Lung (tissue), 12 donors: ENCODE data around the gene PGAM4. TPM values are rescaled to one million over a fixed set of nuclear protein-coding genes. Genes with fewer than 3 reads are reported as not detected.

Source experiments
- ATAC-seq: fragments of 200-7000 bp; cut with Tn5 transposase; one replicate; pipeline ENCODE4 v1.9.1; 2020; ENCODE audit warnings: moderate number of reproducible peaks; ENCODE audit not compliant: insufficient read depth, low FRiP score
- DNase-seq, 3 donors: peaks; one replicate each; pipeline ENCODE4 v3.0.0-alpha.2; 2013 to 2017
- H3K27ac ChIP-seq, 2 donors: one replicate each; pipeline ENCODE4 v1.5.1; 2013; ENCODE audit warnings: mild to moderate bottlenecking in 2 of 2, moderate library complexity in 2 of 2, control low read depth in 1 of 2, inconsistent platforms in 1 of 2, low read depth in 1 of 2, low read length in 1 of 2
- H3K27me3 ChIP-seq, 3 donors: one replicate each; pipeline ENCODE4 v1.5.1; 2013; ENCODE audit warnings: low read length in 2 of 3; ENCODE audit not compliant: control insufficient read depth in 3 of 3, insufficient read depth in 3 of 3
- H3K36me3 ChIP-seq, 4 donors: one replicate each; pipeline ENCODE4 v1.5.1; 2013; ENCODE audit warnings: low read length in 4 of 4, mild to moderate bottlenecking in 1 of 4, moderate library complexity in 1 of 4; ENCODE audit not compliant: control insufficient read depth in 4 of 4, insufficient read depth in 4 of 4
- H3K4me1 ChIP-seq, 5 donors: one replicate each; pipeline ENCODE4 v1.5.1; 2013; ENCODE audit warnings: low read length in 5 of 5, mild to moderate bottlenecking in 2 of 5, moderate library complexity in 1 of 5; ENCODE audit not compliant: control insufficient read depth in 5 of 5, insufficient read depth in 5 of 5
- H3K4me3 ChIP-seq: one replicate; pipeline ENCODE4 v1.5.1; 2013; ENCODE audit warnings: mild to moderate bottlenecking, control low read depth, moderate library complexity
- H3K9ac ChIP-seq, 2 donors: one replicate each; pipeline ENCODE4 v1.5.1; 2013; ENCODE audit warnings: low read length in 2 of 2, control low read depth in 1 of 2; ENCODE audit not compliant: insufficient read depth in 1 of 2
- H3K9me3 ChIP-seq, 4 donors: one replicate each; pipeline ENCODE4 v1.5.1; 2013; ENCODE audit warnings: low read length in 3 of 4, mild to moderate bottlenecking in 1 of 4, moderate library complexity in 1 of 4; ENCODE audit not compliant: control insufficient read depth in 4 of 4, insufficient read depth in 3 of 4
- WGBS, 2 donors: extraction: QIAGEN DNeasy Blood & Tissue Kit; methylation state at CpG; one replicate each; pipeline ENCODE4 v1.1.7; 2013; 5-methylcytosine and 5-hydroxymethylcytosine counted together
- polyA plus RNA-seq, 2 donors: library from polyadenylated mRNA; stranded (reverse); fragments of 200-250 nt; gene quantifications; one replicate each; pipeline ENCODE4 v1.2.1, GENCODE V29; 2013
- total RNA-seq, 2 donors: library from RNA; depleted of rRNA in 1 of 2; stranded (reverse); fragments of >200 nt in 1 of 2; gene quantifications; one replicate each; pipeline ENCODE4 v1.2.1, GENCODE V29; 2014 to 2021
- TF ChIP-seq, protein P1 (sequence below): IDR thresholded peaks from 2 replicates; pipeline ENCODE4 v1.5.1; 2012; ENCODE audit warnings: mild to moderate bottlenecking; ENCODE audit errors: control extremely low read depth, extremely low read depth
- donor health status: control.
- donor health status: control.
- donor health status: Bipolar disorder and iron deficiency.
- donor health status: healthy.
- donor health status: DM: yes; HTN: yes; CAD: no.

PGAM4 gene
- total and polyA plus RNA-seq, 4 donors = 0.08 TPM; not detected in 3

GRCh38 chrX:77918568-77918967 is 50.9 kb downstream of the PGAM4 start:
- DNase-seq (peak in 1 of 3 donors; percentile 29), ATAC-seq (no peak)
- Histone ChIP-seq H3K4me3 (no peak overlapping the region), H3K27me3 (no peaks in the 10 kb centered on the region), H3K9ac (no peak overlapping the region), H3K36me3 (no peaks in the 10 kb centered on the region), H3K9me3 (no peaks in the 10 kb centered on the region), H3K4me1 (peaks cover 0 to 3% (median 0%) of the 10 kb centered on the region in 5 donors), H3K27ac (no peak overlapping the region)
- 18 to 44% methylated on average over 3 of the region's 3 CpGs for WGBS, 2 donors
- TF ChIP-seq, protein P1, sequence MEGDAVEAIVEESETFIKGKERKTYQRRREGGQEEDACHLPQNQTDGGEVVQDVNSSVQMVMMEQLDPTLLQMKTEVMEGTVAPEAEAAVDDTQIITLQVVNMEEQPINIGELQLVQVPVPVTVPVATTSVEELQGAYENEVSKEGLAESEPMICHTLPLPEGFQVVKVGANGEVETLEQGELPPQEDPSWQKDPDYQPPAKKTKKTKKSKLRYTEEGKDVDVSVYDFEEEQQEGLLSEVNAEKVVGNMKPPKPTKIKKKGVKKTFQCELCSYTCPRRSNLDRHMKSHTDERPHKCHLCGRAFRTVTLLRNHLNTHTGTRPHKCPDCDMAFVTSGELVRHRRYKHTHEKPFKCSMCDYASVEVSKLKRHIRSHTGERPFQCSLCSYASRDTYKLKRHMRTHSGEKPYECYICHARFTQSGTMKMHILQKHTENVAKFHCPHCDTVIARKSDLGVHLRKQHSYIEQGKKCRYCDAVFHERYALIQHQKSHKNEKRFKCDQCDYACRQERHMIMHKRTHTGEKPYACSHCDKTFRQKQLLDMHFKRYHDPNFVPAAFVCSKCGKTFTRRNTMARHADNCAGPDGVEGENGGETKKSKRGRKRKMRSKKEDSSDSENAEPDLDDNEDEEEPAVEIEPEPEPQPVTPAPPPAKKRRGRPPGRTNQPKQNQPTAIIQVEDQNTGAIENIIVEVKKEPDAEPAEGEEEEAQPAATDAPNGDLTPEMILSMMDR = no peak

Other genes starting within 250 kb of the PGAM4 start
- gene ATRX, start 183.4 kb downstream of the PGAM4 start, total RNA-seq = 100 to 1,000 TPM in 1 of 2 donors, 10 to 100 TPM in 1; 61.7 to 208 TPM
- gene ATRX, start 183.4 kb downstream of the PGAM4 start, polyA plus RNA-seq = 10 to 100 TPM; 10.6 to 12.1 TPM
- gene MAGT1, start 74.2 kb downstream of the PGAM4 start, total RNA-seq = 10 to 100 TPM; 72.5 to 80.0 TPM
- 10 to 100 TPM; 15.3 to 42.2 TPM for gene MAGT1, start 74.2 kb downstream of the PGAM4 start, polyA plus RNA-seq
- gene COX7B, start 70.2 kb downstream of the PGAM4 start, total RNA-seq = 100 to 1,000 TPM; 141 to 168 TPM
- gene COX7B, start 70.2 kb downstream of the PGAM4 start, polyA plus RNA-seq = 1,000 to 10,000 TPM in 1 of 2 donors, 100 to 1,000 TPM in 1; 532 to 1,269 TPM
- gene ATP7A, start 58.9 kb downstream of the PGAM4 start, total RNA-seq = 10 to 100 TPM; 11.3 to 23.5 TPM
- gene ATP7A, start 58.9 kb downstream of the PGAM4 start, polyA plus RNA-seq = 1 to 10 TPM; 2.5 to 3.6 TPM
- 100 to 1,000 TPM; 211 to 351 TPM for gene PGK1, start 134.6 kb upstream of the PGAM4 start, total RNA-seq
- gene PGK1, start 134.6 kb upstream of the PGAM4 start, polyA plus RNA-seq = 100 to 1,000 TPM in 1 of 2 donors, 10 to 100 TPM in 1; 82.3 to 508 TPM
- gene TAF9B, start 170.0 kb upstream of the PGAM4 start, total RNA-seq = 10 to 100 TPM; 12.5 to 18.5 TPM
- 10 to 100 TPM in 1 of 2 donors, 1 to 10 TPM in 1; 5.6 to 11.7 TPM for gene TAF9B, start 170.0 kb upstream of the PGAM4 start, polyA plus RNA-seq